Liver (tissue), 3 donors: ENCODE data around the gene CFAP45.

Experiments
- CTCF ChIP-seq: fragments of 150-350 bp; IDR thresholded peaks from 2 replicates; pipeline ENCODE4 v1.5.1; 2017; ENCODE audit warnings: improper control_type of control experiment, low read depth, low read length; ENCODE audit not compliant: missing input control
- FOXA1 ChIP-seq: IDR thresholded peaks from 2 replicates; pipeline ENCODE4 v1.6.1; 2016; ENCODE audit warnings: antibody characterized with exemption
- MAX ChIP-seq: IDR thresholded peaks from 2 replicates; pipeline ENCODE4 v1.6.1; 2016; ENCODE audit warnings: antibody characterized with exemption
- REST ChIP-seq: IDR thresholded peaks from 2 replicates; pipeline ENCODE4 v1.6.1; 2016; ENCODE audit warnings: antibody characterized with exemption, mild to moderate bottlenecking
- SP1 ChIP-seq: IDR thresholded peaks from 2 replicates; pipeline ENCODE4 v1.6.1; 2018; ENCODE audit warnings: antibody characterized with exemption, mild to moderate bottlenecking
- TAF1 ChIP-seq: conservative IDR thresholded peaks from 2 replicates; pipeline ENCODE4 v1.6.1; 2016; ENCODE audit warnings: antibody characterized with exemption, mild to moderate bottlenecking
- donor health status: healthy.
- donor health status: healthy.

GRCh38 chr1:159914252-159915018, 14.5 kb upstream of the CFAP45 start:
- TF ChIP-seq CTCF = no peak
- no peak for TF ChIP-seq FOXA1
- no peak for TF ChIP-seq REST
- no peak for TF ChIP-seq MAX
- TF ChIP-seq SP1 = no peak
- no peak for TF ChIP-seq TAF1
